ENCODE measurements around the gene LRRC7. TPM values are rescaled to one million over a fixed set of nuclear protein-coding genes. Genes with fewer than 3 reads are reported as not detected.

The LRRC7 gene
- total RNA-seq, 4 donors from 2014 or later: 0.07 to 1.9 (median 0.62) TPM

GRCh38 chr1:69833536-69833935 lies 265.8 kb downstream of the LRRC7 start:
- WGBS, 2 donors (ENCODE audit: low coverage in 1 of 2): 51 to 64% methylated on average over 3 of the region's 3 CpGs
- ATAC-seq: no peak
- Histone ChIP-seq H3K36me3 (no peaks in the 10 kb centered on the region), H3K27ac (no peak overlapping the region), H3K4me3 (no peak overlapping the region), H3K4me1 (no peaks in the 10 kb centered on the region), H3K9me3 (peaks cover 0 to 1% (median 0%) of the 10 kb centered on the region in 3 donors), H3K27me3 (no peaks in the 10 kb centered on the region)
- TF ChIP-seq, protein P1, sequence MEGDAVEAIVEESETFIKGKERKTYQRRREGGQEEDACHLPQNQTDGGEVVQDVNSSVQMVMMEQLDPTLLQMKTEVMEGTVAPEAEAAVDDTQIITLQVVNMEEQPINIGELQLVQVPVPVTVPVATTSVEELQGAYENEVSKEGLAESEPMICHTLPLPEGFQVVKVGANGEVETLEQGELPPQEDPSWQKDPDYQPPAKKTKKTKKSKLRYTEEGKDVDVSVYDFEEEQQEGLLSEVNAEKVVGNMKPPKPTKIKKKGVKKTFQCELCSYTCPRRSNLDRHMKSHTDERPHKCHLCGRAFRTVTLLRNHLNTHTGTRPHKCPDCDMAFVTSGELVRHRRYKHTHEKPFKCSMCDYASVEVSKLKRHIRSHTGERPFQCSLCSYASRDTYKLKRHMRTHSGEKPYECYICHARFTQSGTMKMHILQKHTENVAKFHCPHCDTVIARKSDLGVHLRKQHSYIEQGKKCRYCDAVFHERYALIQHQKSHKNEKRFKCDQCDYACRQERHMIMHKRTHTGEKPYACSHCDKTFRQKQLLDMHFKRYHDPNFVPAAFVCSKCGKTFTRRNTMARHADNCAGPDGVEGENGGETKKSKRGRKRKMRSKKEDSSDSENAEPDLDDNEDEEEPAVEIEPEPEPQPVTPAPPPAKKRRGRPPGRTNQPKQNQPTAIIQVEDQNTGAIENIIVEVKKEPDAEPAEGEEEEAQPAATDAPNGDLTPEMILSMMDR (IDR thresholded peaks at IDR 0.05): no peak
- no peak for TF ChIP-seq POLR2A (IDR thresholded peaks at IDR 0.05)
- TF ChIP-seq POLR2AphosphoS5 (IDR thresholded peaks at IDR 0.05): no peak
- no peak for TF ChIP-seq EP300 (IDR thresholded peaks at IDR 0.05)

DNA sequence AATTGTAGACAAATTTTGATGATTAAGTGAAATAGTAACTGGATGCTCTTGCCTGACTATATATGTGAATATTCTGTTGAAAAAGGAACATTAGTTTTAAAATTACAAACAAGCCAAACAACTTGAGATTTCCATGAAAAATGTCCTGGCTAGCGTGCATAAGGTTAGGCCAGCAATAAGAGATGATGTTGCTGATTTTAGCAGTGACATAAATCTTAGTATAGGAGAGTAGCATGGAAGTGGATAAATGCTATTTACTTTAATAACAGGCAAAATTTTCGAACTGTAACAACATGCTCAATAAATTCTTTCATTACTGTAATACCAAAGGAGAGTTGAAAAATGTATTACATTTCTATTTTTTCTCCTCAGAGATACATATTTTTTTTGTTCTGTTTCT lies 266.6 kb downstream of the LRRC7 start:
- H3K27me3 ChIP-seq: no peaks in the 10 kb centered on the region
- 80 to 82% methylated on average over 1 to 2 of the region's 2 CpGs for WGBS, 2 donors (ENCODE audit: low coverage in 1 of 2)
- H3K4me3 ChIP-seq: no peak overlapping the region
- H3K27ac ChIP-seq: no peak overlapping the region
- peaks cover 0 to 1% (median 0%) of the 10 kb centered on the region in 3 donors for H3K9me3 ChIP-seq
- TF ChIP-seq, protein P1 (IDR thresholded peaks at IDR 0.05): no peak
- TF ChIP-seq EP300 (IDR thresholded peaks at IDR 0.05): no peak
- TF ChIP-seq POLR2A (IDR thresholded peaks at IDR 0.05): no peak
- no peak for TF ChIP-seq POLR2AphosphoS5 (IDR thresholded peaks at IDR 0.05)
- no peak for ATAC-seq
- H3K4me1 ChIP-seq: no peaks in the 10 kb centered on the region
- no peaks in the 10 kb centered on the region for H3K36me3 ChIP-seq

- Histone ChIP-seq H3K4me3 (no peak overlapping the region), H3K27ac (no peak overlapping the region), H3K4me1 (no peaks in the 10 kb centered on the region), H3K36me3 (no peaks in the 10 kb centered on the region), H3K9me3 (peaks cover 0 to 1% (median 0%) of the 10 kb centered on the region in 3 donors), H3K27me3 (no peaks in the 10 kb centered on the region)
- 81 to 86% methylated on average over 2 of the region's 2 CpGs for WGBS, 2 donors (ENCODE audit: low coverage in 1 of 2)
- no peak for ATAC-seq
- TF ChIP-seq, protein P1 (IDR thresholded peaks at IDR 0.05): no peak
- no peak for TF ChIP-seq EP300 (IDR thresholded peaks at IDR 0.05)
- no peak for TF ChIP-seq POLR2AphosphoS5 (IDR thresholded peaks at IDR 0.05)
- TF ChIP-seq POLR2A (IDR thresholded peaks at IDR 0.05): no peak
Observed at GRCh38 chr1:69835955-69836354, 268.2 kb downstream of the LRRC7 start.

GRCh38 chr1:69836971-69837636 lies 269.4 kb downstream of the LRRC7 start:
- no peaks in the 10 kb centered on the region for H3K36me3 ChIP-seq
- no peak overlapping the region for H3K4me3 ChIP-seq
- no peaks in the 10 kb centered on the region for H3K9me3 ChIP-seq
- ATAC-seq: no peak
- TF ChIP-seq POLR2AphosphoS5 (IDR thresholded peaks at IDR 0.05) (no peak), POLR2A (IDR thresholded peaks at IDR 0.05) (no peak), EP300 (IDR thresholded peaks at IDR 0.05) (no peak)
- TF ChIP-seq, protein P1 (IDR thresholded peaks at IDR 0.05): no peak
- no peaks in the 10 kb centered on the region for H3K27me3 ChIP-seq
- WGBS, 2 donors (ENCODE audit: low coverage in 1 of 2): 86 to 100% methylated on average over 1 of the region's 1 CpG
- H3K27ac ChIP-seq: no peak overlapping the region
- no peaks in the 10 kb centered on the region for H3K4me1 ChIP-seq

DNA sequence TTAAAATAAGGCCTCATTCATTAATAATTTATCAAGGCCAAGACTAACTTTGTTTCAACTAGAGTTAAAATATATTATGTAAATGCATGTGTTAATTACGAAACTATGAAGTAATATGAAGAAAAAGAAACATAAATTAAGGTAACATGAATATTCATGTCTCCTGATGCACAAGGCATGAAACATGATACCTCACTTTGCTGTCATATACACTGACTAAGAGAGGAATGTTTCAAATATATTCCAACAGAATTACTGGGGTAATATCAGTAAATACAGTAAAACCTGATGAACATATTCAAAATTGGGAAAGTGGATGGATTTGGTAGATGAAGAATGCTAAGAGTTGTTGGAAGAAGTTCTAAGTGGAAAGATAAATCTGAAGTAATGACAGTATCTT lies 274.6 kb downstream of the LRRC7 start:
- no peaks in the 10 kb centered on the region for H3K9me3 ChIP-seq
- H3K36me3 ChIP-seq: no peaks in the 10 kb centered on the region
- ATAC-seq: no peak
- TF ChIP-seq, protein P1 (IDR thresholded peaks at IDR 0.05): no peak
- TF ChIP-seq EP300 (IDR thresholded peaks at IDR 0.05) (no peak), POLR2A (IDR thresholded peaks at IDR 0.05) (no peak), POLR2AphosphoS5 (IDR thresholded peaks at IDR 0.05) (no peak)
- 82 to 83% methylated on average over 1 of the region's 1 CpG for WGBS, 2 donors (ENCODE audit: low coverage in 1 of 2)
- H3K27ac ChIP-seq: no peak overlapping the region
- no peaks in the 10 kb centered on the region for H3K4me1 ChIP-seq
- no peaks in the 10 kb centered on the region for H3K27me3 ChIP-seq
- H3K4me3 ChIP-seq: no peak overlapping the region

All from gastroesophageal sphincter (tissue), 4 donors.